T-helper 2 cell treated with Interferon-gamma antibody and Interleukin-4, amounts not matched to agents 100 ng/mL and 5 ng/mL, for 36 hours (primary cell): ENCODE measurements around the gene PFDN1. TPM values are rescaled to one million over a fixed set of nuclear protein-coding genes. Genes with fewer than 3 reads are reported as not detected.

Experiments
- intact Hi-C: fragments of 100-400 bp; cut with micrococcal nuclease; formaldehyde crosslinking; loops from one replicate; pipeline ENCODE4 v1.15.1; 2023
- total RNA-seq: library from RNA; stranded (reverse); gene quantifications from 2 replicates; pipeline ENCODE4 v1.2.3, GENCODE V29; 2022

PFDN1 gene
- total RNA-seq, 1 donor from 2014 or later = 52.0 TPM

DNA sequence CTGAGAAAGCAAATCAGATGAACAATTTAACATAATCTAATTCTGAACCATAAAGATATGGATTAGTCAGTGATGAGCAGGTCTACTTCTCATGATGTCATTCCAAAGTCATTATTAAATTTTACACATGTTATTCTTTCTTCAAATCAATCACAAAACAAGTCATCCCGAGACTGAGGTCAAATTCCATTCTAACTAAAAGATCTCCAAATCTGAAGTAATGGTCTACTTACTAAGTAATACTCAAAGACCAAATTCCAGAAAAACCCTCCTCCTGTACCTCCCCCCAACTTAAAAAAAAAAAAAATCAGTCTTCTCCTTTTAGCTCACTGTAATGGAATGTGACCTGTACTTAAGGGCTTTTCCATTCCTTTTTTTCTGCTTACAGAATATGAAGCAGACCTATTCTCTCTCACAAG is 4.7 kb downstream of the PFDN1 start:
- intact Hi-C loops = no loop called here

DNA sequence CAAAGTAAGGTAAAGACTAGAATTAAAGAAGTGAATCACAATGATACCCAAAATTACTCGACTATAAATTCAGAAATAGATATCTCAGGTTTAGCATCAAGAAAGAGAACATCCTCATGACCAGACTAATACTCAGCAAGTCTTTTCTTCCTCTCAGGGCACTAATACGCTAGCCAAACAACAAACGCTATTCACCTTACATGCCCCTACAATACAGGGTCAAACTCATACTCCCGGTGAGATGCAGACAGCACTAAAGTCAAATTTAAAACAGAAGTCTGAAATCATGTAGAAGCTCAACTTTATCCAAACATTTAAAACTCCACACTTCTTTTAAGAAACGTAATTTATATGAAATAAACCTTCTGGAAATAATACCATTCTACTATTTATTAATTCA is 5.6 kb downstream of the PFDN1 start:
- intact Hi-C loops = no loop called here

DNA sequence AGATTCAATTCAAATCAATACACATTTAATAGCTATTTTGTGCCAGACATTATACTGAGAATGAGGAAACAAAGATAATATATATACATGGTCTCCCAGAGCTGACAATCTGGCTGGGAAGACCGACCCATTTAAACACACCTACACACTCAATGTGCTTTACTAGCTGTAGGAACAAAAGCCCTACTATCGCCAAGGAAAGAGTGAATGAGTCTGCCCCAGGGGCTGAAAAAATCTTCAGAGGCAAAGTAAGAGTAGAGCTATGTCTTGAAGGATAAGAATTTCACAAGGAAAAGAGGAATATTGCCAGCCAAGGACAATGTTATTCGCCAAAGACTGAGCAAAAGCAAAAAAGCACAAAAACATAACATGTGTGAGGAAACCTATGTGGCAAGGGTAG is 6.6 kb downstream of the PFDN1 start:
- intact Hi-C loops = no loop called here

GRCh38 chr5:140295414-140295813 is 7.5 kb downstream of the PFDN1 start:
- intact Hi-C loops = no loop called here

DNA sequence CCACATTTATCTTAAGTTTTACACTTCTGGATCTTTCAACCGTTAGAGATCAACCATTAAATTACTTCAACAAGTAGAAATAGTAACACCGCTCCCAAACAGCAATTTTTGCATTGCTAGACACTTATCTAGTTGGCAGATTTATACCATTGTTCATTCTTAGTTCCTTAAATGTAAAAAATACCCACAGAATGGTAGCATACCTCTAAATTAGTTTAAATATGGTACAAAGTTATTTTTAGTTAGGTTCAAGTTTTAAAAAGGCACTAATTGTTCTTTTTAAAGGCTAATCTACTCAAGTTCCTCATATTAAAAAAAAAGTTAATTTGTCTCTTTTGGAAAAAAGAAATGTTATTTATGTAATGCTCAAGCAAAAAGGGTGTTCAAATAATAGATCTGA is 8.1 kb downstream of the PFDN1 start:
- intact Hi-C loops = no loop called here

DNA sequence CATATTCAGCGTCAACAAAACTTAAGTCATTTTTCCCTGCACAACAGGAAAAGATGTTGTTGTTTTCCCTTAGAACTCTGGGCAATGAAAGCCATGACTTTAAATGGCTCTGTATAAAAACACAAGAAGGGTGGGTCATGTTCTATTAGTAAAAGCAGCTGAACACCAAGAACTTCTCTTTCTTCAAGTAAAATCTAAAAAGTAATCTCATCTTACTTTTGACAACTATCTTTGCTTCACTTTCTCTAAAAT is 9.1 kb downstream of the PFDN1 start:
- intact Hi-C loops = no loop called here

- intact Hi-C loops = no loop called here
Measured at GRCh38 chr5:140293091-140293848, 9.6 kb downstream of the PFDN1 start.

DNA sequence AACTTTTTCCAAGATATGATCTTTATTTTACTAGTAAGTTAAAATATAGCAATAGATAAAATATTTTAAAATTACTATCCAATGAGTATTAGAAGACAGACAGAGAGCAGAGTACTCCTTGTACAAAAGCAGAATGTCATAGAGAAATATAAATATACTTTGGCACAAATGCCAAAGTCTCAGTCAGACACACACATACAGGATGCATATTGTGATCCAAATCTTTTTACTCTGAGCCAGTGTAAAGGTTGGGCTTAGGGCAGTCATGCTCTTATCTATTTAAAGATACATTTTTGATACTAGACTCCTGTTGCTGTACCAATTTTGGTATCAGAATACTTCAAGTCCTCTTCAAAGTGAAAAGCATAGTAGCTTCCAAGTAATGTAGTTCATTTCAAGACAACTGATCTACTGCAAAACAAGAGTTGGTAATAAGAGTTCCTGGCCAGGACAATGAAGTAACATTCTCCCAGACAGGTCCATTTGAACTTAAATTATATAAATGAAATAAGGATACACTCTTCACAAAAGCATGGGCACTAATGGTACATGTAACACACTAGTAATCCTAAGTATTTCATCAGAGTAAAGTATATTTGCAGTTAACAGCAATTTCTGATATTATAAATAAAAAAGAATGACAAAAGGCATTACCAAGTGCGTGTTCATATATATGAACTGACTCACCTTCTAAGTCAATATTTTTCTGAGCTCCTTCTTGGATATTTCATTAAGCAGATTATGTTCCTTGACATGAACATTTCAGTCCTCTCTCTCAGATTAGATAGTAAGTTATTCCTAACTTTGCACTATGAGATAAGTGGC is 10.5 kb downstream of the PFDN1 start:
- intact Hi-C loops = no loop called here

DNA sequence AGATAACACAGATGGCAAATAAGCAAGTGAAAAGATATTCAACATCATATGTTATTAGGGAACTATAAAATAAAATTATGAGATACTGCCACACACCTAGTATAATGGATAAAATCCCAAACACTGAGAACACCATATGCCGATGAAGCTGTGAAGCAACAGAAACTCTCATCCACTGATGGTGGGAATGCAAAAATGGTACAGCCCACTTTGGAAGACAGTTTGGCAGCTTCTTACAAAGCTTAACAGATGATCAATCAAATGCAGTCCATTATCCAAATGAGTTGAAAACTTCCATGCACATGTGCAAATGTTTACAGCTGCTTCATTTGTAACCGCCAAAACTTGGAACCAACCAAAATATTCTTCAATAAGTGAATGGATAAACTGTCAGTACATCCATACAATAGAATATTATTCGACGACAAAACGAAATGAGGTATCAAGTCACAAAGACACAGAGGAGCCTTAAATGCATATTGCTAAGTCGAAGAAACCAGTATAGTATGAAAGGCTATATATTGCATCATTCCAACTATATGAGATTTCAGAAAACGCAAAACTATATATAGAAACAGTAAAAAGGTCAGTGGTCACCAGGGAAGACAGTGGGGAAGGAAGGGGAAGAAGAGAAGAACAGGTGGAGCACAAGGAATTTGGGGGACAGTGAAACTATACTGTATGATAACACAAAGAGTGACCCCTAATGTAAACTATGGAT is 14.9 kb downstream of the PFDN1 start:
- intact Hi-C loops = no loop called here

- intact Hi-C loops = no loop called here
Measured at GRCh38 chr5:140286424-140286823, 16.5 kb downstream of the PFDN1 start.

GRCh38 chr5:140284013-140284412 is 18.9 kb downstream of the PFDN1 start:
- intact Hi-C loops = no loop called here

DNA sequence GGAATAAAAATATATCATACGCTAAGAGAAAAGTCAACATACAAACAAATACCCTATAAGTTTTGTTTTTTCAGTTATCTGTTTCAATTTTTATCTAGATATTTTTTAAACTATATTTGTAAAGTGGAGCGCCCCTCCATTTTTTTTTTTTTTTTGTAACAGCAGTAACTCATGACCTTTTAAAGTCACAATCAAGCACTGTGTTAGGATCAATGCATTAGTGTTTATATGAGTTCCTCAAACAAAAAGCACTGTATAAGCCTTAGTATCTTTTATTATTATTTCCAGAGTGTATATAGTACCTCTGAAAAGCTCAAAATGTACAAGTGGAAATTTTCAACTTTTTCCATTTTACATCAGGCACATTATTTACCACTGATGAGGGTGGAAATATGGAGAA is 20.6 kb downstream of the PFDN1 start:
- intact Hi-C loops = no loop called here

- intact Hi-C loops = no loop called here
Measured at GRCh38 chr5:140275837-140276236, 27.1 kb downstream of the PFDN1 start.

DNA sequence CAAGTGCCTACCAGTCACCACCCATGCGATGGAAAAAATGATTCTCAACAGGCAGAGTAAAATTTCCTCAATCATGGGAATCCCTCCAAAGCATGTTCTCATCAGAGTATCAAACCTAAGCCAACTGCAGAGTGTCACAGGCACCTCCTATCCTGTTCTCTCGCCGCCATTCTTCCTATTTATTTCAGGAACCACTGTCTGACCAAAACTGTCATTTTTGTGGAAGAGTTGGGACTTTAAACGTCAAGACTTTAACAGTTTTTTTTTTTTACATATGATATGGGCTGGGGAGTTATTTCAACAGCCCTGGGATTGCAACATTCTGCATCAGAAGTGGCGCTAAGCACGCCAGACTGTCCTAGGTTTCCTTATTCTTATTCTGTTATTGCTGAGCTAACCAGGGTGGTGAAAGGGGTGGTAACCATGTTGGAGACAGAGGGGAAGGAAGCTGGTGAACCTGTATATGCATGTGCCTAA is 29.5 kb downstream of the PFDN1 start:
- intact Hi-C loops = no loop called here

DNA sequence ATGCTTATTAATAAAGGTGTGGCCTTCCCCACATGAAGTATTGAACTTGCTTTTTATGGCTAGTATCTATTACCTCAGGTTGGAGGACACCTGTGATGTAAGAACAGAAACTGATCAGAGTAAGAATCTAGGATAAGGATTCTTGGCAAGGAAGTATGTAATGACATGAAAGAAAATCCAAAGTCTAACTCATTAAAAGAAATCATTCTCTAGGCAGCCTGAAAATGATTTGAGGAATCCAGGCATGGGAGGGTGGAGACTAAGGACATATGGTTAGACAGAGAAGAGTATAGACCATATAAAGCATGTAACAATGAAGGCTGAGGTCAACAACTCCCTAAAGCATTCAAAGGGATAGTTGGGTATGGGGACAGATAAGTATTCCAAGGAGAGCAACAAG is 32.9 kb downstream of the PFDN1 start:
- intact Hi-C loops = no loop called here

- intact Hi-C loops = loop anchor here (5.0 kb wide), 1 partner anchor 35 kb away; the partner anchor contains the start of gene PFDN1
Measured at GRCh38 chr5:140267559-140268018, 35.3 kb downstream of the PFDN1 start.

DNA sequence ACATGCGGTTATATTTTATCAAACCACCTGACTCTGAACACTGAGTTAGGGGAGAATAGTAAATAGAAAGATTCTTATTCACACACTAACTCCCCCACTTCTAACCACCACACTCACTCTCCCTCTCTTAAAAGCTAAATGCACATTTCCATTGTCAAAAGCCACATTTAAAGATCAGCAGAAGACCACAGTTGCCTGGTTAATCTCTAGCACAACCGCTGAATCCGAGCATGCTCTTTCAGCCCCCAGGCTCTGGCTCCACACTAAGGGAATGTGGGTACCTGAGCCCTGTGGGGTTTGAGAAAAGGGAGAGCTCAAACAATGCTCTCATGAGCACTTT is 35.7 kb downstream of the PFDN1 start:
- intact Hi-C loops = loop anchor here (5.0 kb wide), 1 partner anchor 35 kb away; the partner anchor contains the start of gene PFDN1

DNA sequence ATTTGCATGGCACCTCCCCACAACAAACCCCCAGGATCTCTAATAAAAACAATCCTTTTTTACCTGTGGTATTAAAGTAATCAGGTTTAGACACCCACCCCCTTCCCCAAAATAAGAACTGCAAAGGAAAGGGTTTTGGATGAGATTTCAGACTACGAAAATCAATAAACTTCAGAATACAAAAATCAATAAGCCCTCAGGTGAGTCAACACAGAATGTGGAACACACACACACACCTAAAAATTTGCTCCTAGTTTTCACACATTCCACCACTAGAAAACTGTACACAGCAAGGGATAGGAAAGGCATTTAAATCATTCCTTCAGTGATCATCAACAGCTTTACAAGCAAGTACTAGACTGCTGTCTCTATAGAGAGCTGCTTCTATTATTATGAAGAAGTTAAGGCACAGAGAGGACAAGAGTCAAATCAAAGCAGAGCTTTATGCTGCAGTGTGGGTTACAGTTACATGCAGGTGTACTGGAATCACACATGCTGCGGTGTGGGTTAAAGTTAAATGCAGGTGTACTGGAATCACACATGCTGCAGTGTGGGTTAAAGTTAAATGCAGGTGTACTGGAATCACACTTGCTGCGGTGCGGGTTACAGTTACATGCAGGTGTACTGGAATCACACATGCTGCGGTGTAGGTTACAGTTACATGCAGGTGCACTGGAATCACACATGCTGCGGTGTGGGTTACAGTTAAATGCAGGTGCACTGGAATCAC is 36.3 kb downstream of the PFDN1 start:
- intact Hi-C loops = loop anchor here (5.0 kb wide), 1 partner anchor 36 kb away; the partner anchor contains the start of gene PFDN1

DNA sequence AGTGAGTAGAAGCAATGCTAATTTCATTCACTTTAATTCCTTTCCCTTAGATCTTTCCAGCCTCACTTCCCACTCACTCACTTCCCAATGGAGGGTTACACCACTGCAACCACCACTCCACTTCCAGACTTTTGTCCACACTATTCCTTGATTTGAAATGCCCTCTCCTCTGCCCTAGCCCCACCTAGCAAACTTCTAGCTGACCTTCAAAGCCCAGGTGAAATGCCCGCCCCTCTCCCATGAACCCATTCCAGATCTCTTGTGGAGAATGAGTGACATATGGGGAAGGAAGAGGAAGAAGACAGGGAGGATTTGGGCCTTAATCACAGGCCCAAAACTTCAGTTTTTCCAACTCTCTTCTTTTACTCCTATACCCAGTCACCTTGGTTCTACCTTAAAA is 37.1 kb downstream of the PFDN1 start:
- intact Hi-C loops = loop anchor here (5.0 kb wide), 1 partner anchor 36 kb away; the partner anchor contains the start of gene PFDN1

GRCh38 chr5:140262839-140263238 is 40.1 kb downstream of the PFDN1 start:
- intact Hi-C loops = no loop called here

- intact Hi-C loops = no loop called here
Measured at GRCh38 chr5:140262221-140262620, 40.7 kb downstream of the PFDN1 start.
